Smooth muscle cell (in vitro differentiated cells): ENCODE measurements around the gene PTPN14. TPM values are rescaled to one million over a fixed set of nuclear protein-coding genes. Genes with fewer than 3 reads are reported as not detected.

Experiments used
- DNase-seq: peaks from one replicate; lab custom pipeline; 2025; ENCODE audit not compliant: unreplicated experiment; lab: John Stamatoyannopoulos, UW
- H2AFZ ChIP-seq: fragments of 200-600 bp; sonication (generic); 2 replicates; pipeline ENCODE4 v1.6.0; 2016; ENCODE audit warnings: antibody characterized with exemption, low read depth, mild to moderate bottlenecking
- H3F3A ChIP-seq: fragments of 200-600 bp; sonication (generic); 2 replicates; pipeline ENCODE4 v1.6.0; 2017; ENCODE audit warnings: antibody characterized with exemption, low read depth
- H3K27ac ChIP-seq: fragments of 200-600 bp; sonication (generic); 2 replicates; pipeline ENCODE4 v1.5.1; 2016; ENCODE audit warnings: low read depth, mild to moderate bottlenecking
- H3K27me3 ChIP-seq: fragments of 200-600 bp; sonication (generic); 2 replicates; pipeline ENCODE4 v1.6.1; 2016; ENCODE audit warnings: low read depth, mild to moderate bottlenecking
- H3K36me3 ChIP-seq: fragments of 200-600 bp; sonication (generic); 2 replicates; pipeline ENCODE4 v1.5.1; 2016; ENCODE audit warnings: low read depth
- H3K4me1 ChIP-seq: fragments of 200-600 bp; sonication (generic); 2 replicates; pipeline ENCODE4 v1.5.1; 2016; ENCODE audit warnings: low read depth
- H3K4me2 ChIP-seq: fragments of 200-600 bp; sonication (generic); 2 replicates; pipeline ENCODE4 v1.6.0; 2016; ENCODE audit warnings: mild to moderate bottlenecking
- H3K4me3 ChIP-seq: fragments of 200-600 bp; sonication (generic); 2 replicates; pipeline ENCODE4 v1.5.1; 2016; ENCODE audit warnings: mild to moderate bottlenecking
- H3K79me2 ChIP-seq: fragments of 200-600 bp; sonication (generic); 2 replicates; pipeline ENCODE4 v1.6.0; 2016; ENCODE audit warnings: low read depth, mild to moderate bottlenecking
- H3K9ac ChIP-seq: fragments of 200-600 bp; sonication (generic); 2 replicates; pipeline ENCODE4 v1.6.0; 2016; ENCODE audit warnings: low read depth
- H3K9me3 ChIP-seq: fragments of 200-600 bp; sonication (generic); replicated peaks from 2 replicates; pipeline ENCODE4 v1.5.1; 2016; ENCODE audit warnings: low read depth
- H4K20me1 ChIP-seq: fragments of 200-600 bp; sonication (generic); 2 replicates; pipeline ENCODE4 v1.6.0; 2016; ENCODE audit warnings: low read depth
- CTCF ChIP-seq: fragments of 200-600 bp; sonication (generic); IDR thresholded peaks from 2 replicates; pipeline ENCODE4 v1.5.1; 2017; ENCODE audit warnings: borderline replicate concordance, mild to moderate bottlenecking, antibody characterized with exemption; ENCODE audit not compliant: insufficient read depth, poor library complexity, severe bottlenecking
- WGBS: methylation state at CpG from one replicate; pipeline ENCODE4 v1.1.7; 2016; ENCODE audit warnings: low lambda C conversion rate; 5-methylcytosine and 5-hydroxymethylcytosine counted together
- polyA plus RNA-seq: library from polyadenylated mRNA; unstranded; fragments of >200 nt; fragmentation: Nextera tagmentation; extraction: Ambion mirVana; gene quantifications from 2 replicates; pipeline ENCODE4 v1.2.1, GENCODE V29; 2016
- total RNA-seq: library from RNA; depleted of rRNA; stranded (reverse); fragments of >200 nt; gene quantifications from 2 replicates; pipeline ENCODE4 v1.2.3, GENCODE V29; 2014

Gene PTPN14
- total and polyA plus RNA-seq, 2 experiments from 2014 or later = 13.7 to 28.6 TPM

- H3F3A ChIP-seq = peaks cover 3% of the 10 kb centered on the region
- no peak for TF ChIP-seq CTCF
- WGBS = 93% methylated on average over 5 of the region's 5 CpGs
- no peaks in the 10 kb centered on the region for H3K36me3 ChIP-seq
- no peak overlapping the region for H3K27ac ChIP-seq
- no peak overlapping the region for H3K4me3 ChIP-seq
- H3K4me1 ChIP-seq = peaks cover 9% of the 10 kb centered on the region
- H4K20me1 ChIP-seq = peaks cover 1% of the 10 kb centered on the region
- no peaks in the 10 kb centered on the region for H3K9me3 ChIP-seq
- no peak for DNase-seq
- H3K9ac ChIP-seq = no peak overlapping the region
- no peaks in the 10 kb centered on the region for H3K27me3 ChIP-seq
- no peak overlapping the region for H3K4me2 ChIP-seq
- peaks cover 27% of the 10 kb centered on the region for H3K79me2 ChIP-seq
- no peak overlapping the region for H2AFZ ChIP-seq
These were observed 125.5 kb downstream of the PTPN14 start for GRCh38 chr1:214425716-214426425.

- no peak overlapping the region for H3K9ac ChIP-seq
- no peak for DNase-seq
- no peaks in the 10 kb centered on the region for H3K27me3 ChIP-seq
- H3K9me3 ChIP-seq = no peaks in the 10 kb centered on the region
- H3K36me3 ChIP-seq = no peaks in the 10 kb centered on the region
- H4K20me1 ChIP-seq = peaks cover 9% of the 10 kb centered on the region
- H3F3A ChIP-seq = peaks cover 3% of the 10 kb centered on the region
- no peak overlapping the region for H2AFZ ChIP-seq
- WGBS = 95% methylated on average over 2 of the region's 2 CpGs
- TF ChIP-seq CTCF = no peak
- peaks cover 15% of the 10 kb centered on the region for H3K4me1 ChIP-seq
- H3K4me2 ChIP-seq = no peak overlapping the region
- no peak overlapping the region for H3K4me3 ChIP-seq
- peaks cover 27% of the 10 kb centered on the region for H3K79me2 ChIP-seq
- H3K27ac ChIP-seq = no peak overlapping the region
These were observed 126.3 kb downstream of the PTPN14 start for GRCh38 chr1:214425101-214425500.

- Histone ChIP-seq H3K4me2 (no peak overlapping the region), H3K36me3 (no peaks in the 10 kb centered on the region), H2AFZ (no peak overlapping the region), H3K27ac (peak overlapping the region; percentile 68), H3F3A (peaks cover 3% of the 10 kb centered on the region), H3K4me1 (peaks cover 20% of the 10 kb centered on the region), H3K4me3 (no peak overlapping the region), H4K20me1 (peaks cover 17% of the 10 kb centered on the region), H3K9me3 (no peaks in the 10 kb centered on the region), H3K27me3 (no peaks in the 10 kb centered on the region), H3K79me2 (peaks cover 30% of the 10 kb centered on the region), H3K9ac (no peak overlapping the region)
- no peak for DNase-seq
- TF ChIP-seq CTCF = no peak
- WGBS = 96% methylated on average over 5 of the region's 5 CpGs
These were observed 128.4 kb downstream of the PTPN14 start for GRCh38 chr1:214423045-214423444.
